HG02870 (cell line): Measurements from ENCODE around the gene REEP6.

ENCODE experiments used
- ATAC-seq: cut with Tn5 transposase; IDR thresholded peaks from one replicate; pipeline ENCODE4 v1.9.1; 2021; ENCODE audit warnings: mild to moderate bottlenecking, moderate library complexity; ENCODE audit not compliant: unreplicated experiment

REEP6 gene

GRCh38 chr19:1456121-1456900 is 34.7 kb upstream of the REEP6 start:
- no peak for ATAC-seq

- no peak for ATAC-seq
Observed at GRCh38 chr19:1457031-1457739, 33.8 kb upstream of the REEP6 start.

- ATAC-seq: no peak
Observed at GRCh38 chr19:1457892-1458291, 33.1 kb upstream of the REEP6 start.

GRCh38 chr19:1459479-1459878 is 31.5 kb upstream of the REEP6 start:
- ATAC-seq: no peak

GRCh38 chr19:1460033-1460995 is 30.7 kb upstream of the REEP6 start:
- ATAC-seq: no peak

GRCh38 chr19:1461862-1462261 is 29.1 kb upstream of the REEP6 start:
- ATAC-seq: no peak

GRCh38 chr19:1465191-1466016 is 25.6 kb upstream of the REEP6 start:
- no peak for ATAC-seq

GRCh38 chr19:1466018-1466460 is 24.9 kb upstream of the REEP6 start:
- no peak for ATAC-seq

GRCh38 chr19:1466461-1467214 is 24.3 kb upstream of the REEP6 start:
- ATAC-seq: no peak

GRCh38 chr19:1467215-1467489 is 23.8 kb upstream of the REEP6 start:
- no peak for ATAC-seq

- no peak for ATAC-seq
Observed at GRCh38 chr19:1467490-1468273, 23.3 kb upstream of the REEP6 start.

- ATAC-seq: no peak
Observed at GRCh38 chr19:1468274-1468820, 22.6 kb upstream of the REEP6 start.

- ATAC-seq: no peak
Observed at GRCh38 chr19:1468821-1469254, 22.1 kb upstream of the REEP6 start.

GRCh38 chr19:1469255-1470054 is 21.5 kb upstream of the REEP6 start:
- no peak for ATAC-seq

GRCh38 chr19:1470055-1470304 is 21.0 kb upstream of the REEP6 start:
- no peak for ATAC-seq

- ATAC-seq: no peak
Observed at GRCh38 chr19:1470305-1471009, 20.5 kb upstream of the REEP6 start.

GRCh38 chr19:1471010-1471514 is 19.9 kb upstream of the REEP6 start:
- no peak for ATAC-seq
